Measurements from ENCODE around the gene DNAAF8.
A peak's percentile ranks its signal among the peaks of the same experiment; 100 is the strongest.

DNAAF8 gene

GRCh38 chr16:4734063-4734729 is at the start of gene DNAAF8, which contains the start of gene ANKS3:
Gene DNAAF8 (plus strand): TSS chr16:4734537. CDS start chr16:4736515, 1,978 bp downstream.
Gene ANKS3 (minus strand): TSS chr16:4734271. CDS start chr16:4730149, 4,122 bp downstream.
- H4K20me1 ChIP-seq = peaks cover 0 to 11% (median 0%) of the 10 kb centered on the region in 11 experiments; a peak in 2 of 22 replicates
- H3K36me3 ChIP-seq = peaks cover 7 to 28% (median 17%) of the 10 kb centered on the region in 11 experiments; a peak in 18 of 22 replicates
- H3K4me2 ChIP-seq = peak within 1 kb of the TSS; percentile 86 to 100 (median 97)
- peak within 1 kb of the TSS; percentile 73 to 88 (median 83) for H3K9ac ChIP-seq
- H3K27me3 ChIP-seq = no peaks in the 10 kb centered on the region
- no peak for TF ChIP-seq Cebpa-rat (IDR thresholded peaks at IDR 0.05)
- peaks cover 11 to 33% (median 20%) of the 10 kb centered on the region in 10 experiments for H3K4me1 ChIP-seq
- no peaks in the 10 kb centered on the region for H3K9me3 ChIP-seq (replicated peaks in 1 of 11)
- H3K27ac ChIP-seq = peak within 1 kb of the TSS in 10 of 11 experiments; percentile 56 to 85 (median 72); a peak in 21 of 22 replicates
- peak within 1 kb of the TSS; percentile 79 to 98 (median 88) for H3K4me3 ChIP-seq

GRCh38 chr16:4684763-4685162 is 49.6 kb upstream of the DNAAF8 start:
- Histone ChIP-seq H3K4me1 (peaks cover 25 to 76% (median 54%) of the 10 kb centered on the region in 10 experiments), H4K20me1 (peaks cover 3 to 100% (median 68%) of the 10 kb centered on the region in 11 experiments; a peak in 18 of 22 replicates), H3K27ac (peak overlapping the region in 4 of 11 experiments; percentile 2 to 91 (median 32); a peak in 2 of 22 replicates), H3K4me2 (peak overlapping the region in 2 of 11 experiments; percentile 5 to 7; a peak in 2 of 22 replicates), H3K36me3 (peaks cover 73 to 100% (median 87%) of the 10 kb centered on the region in 11 experiments), H3K27me3 (no peaks in the 10 kb centered on the region), H3K4me3 (no peak overlapping the region), H3K9ac (peak overlapping the region in 1 of 11 experiments; percentile 29; a peak in 1 of 22 replicates), H3K9me3 (replicated peaks in 1 of 11) (no peaks in the 10 kb centered on the region)
- no peak for TF ChIP-seq Cebpa-rat (IDR thresholded peaks at IDR 0.05)

- Histone ChIP-seq H3K9ac (no peak overlapping the region), H4K20me1 (peaks cover 0 to 100% (median 71%) of the 10 kb centered on the region in 11 experiments; a peak in 18 of 22 replicates), H3K4me1 (peaks cover 30 to 81% (median 59%) of the 10 kb centered on the region in 10 experiments), H3K36me3 (peaks cover 69 to 100% (median 85%) of the 10 kb centered on the region in 11 experiments), H3K9me3 (replicated peaks in 1 of 11) (no peaks in the 10 kb centered on the region), H3K4me2 (peak overlapping the region in 1 of 11 experiments; percentile 7; a peak in 1 of 22 replicates), H3K27me3 (no peaks in the 10 kb centered on the region), H3K4me3 (no peak overlapping the region), H3K27ac (peak overlapping the region in 3 of 11 experiments; percentile 17 to 91 (median 47); a peak in 4 of 22 replicates)
- TF ChIP-seq Cebpa-rat (IDR thresholded peaks at IDR 0.05) = no peak
Observed at GRCh38 chr16:4685292-4685691, 49.0 kb upstream of the DNAAF8 start.

GRCh38 chr16:4685776-4686496 is 48.4 kb upstream of the DNAAF8 start:
- Histone ChIP-seq H4K20me1 (peaks cover 0 to 97% (median 69%) of the 10 kb centered on the region in 11 experiments; a peak in 18 of 22 replicates), H3K4me2 (peak overlapping the region in 1 of 11 experiments; percentile 99; a peak in 3 of 22 replicates), H3K4me1 (peaks cover 34 to 87% (median 64%) of the 10 kb centered on the region in 10 experiments), H3K27me3 (no peaks in the 10 kb centered on the region), H3K9me3 (replicated peaks in 1 of 11) (no peaks in the 10 kb centered on the region), H3K9ac (0 out of 22 replicates have a peak overlapping the region, but pooled peaks of 1 of the 11 experiments have one; percentile 14), H3K4me3 (no peak overlapping the region), H3K27ac (peak overlapping the region in 3 of 11 experiments; percentile 9 to 91 (median 47); a peak in 4 of 22 replicates), H3K36me3 (peaks cover 63 to 94% (median 79%) of the 10 kb centered on the region in 11 experiments)
- no peak for TF ChIP-seq Cebpa-rat (IDR thresholded peaks at IDR 0.05)

- TF ChIP-seq Cebpa-rat (IDR thresholded peaks at IDR 0.05) = no peak
- no peaks in the 10 kb centered on the region for H3K9me3 ChIP-seq (replicated peaks in 1 of 11)
- H3K27ac ChIP-seq = peak overlapping the region in 3 of 11 experiments; percentile 9 to 91 (median 38); a peak in 4 of 22 replicates
- peaks cover 0 to 97% (median 62%) of the 10 kb centered on the region in 11 experiments; a peak in 18 of 22 replicates for H4K20me1 ChIP-seq
- peaks cover 41 to 94% (median 71%) of the 10 kb centered on the region in 10 experiments for H3K4me1 ChIP-seq
- no peaks in the 10 kb centered on the region for H3K27me3 ChIP-seq
- peak overlapping the region in 2 of 11 experiments; percentile 14 to 81; a peak in 1 of 22 replicates for H3K9ac ChIP-seq
- no peak overlapping the region for H3K4me3 ChIP-seq
- H3K36me3 ChIP-seq = peaks cover 56 to 87% (median 72%) of the 10 kb centered on the region in 11 experiments
- H3K4me2 ChIP-seq = peak overlapping the region in 9 of 11 experiments; percentile 10 to 100 (median 97); a peak in 14 of 22 replicates
Observed at GRCh38 chr16:4686497-4687210, 47.7 kb upstream of the DNAAF8 start.

- H3K4me1 ChIP-seq = peaks cover 49 to 95% (median 77%) of the 10 kb centered on the region in 10 experiments
- H3K9ac ChIP-seq = peak overlapping the region in 8 of 11 experiments; percentile 10 to 81 (median 70); a peak in 10 of 22 replicates
- H4K20me1 ChIP-seq = peaks cover 0 to 97% (median 55%) of the 10 kb centered on the region in 11 experiments; a peak in 18 of 22 replicates
- H3K4me3 ChIP-seq = no peak overlapping the region
- no peaks in the 10 kb centered on the region for H3K27me3 ChIP-seq
- TF ChIP-seq Cebpa-rat (IDR thresholded peaks at IDR 0.05) = no peak
- H3K4me2 ChIP-seq = peak overlapping the region; percentile 82 to 100 (median 97); a peak in 21 of 22 replicates
- peak overlapping the region in 4 of 11 experiments; percentile 79 to 91 (median 84); a peak in 5 of 22 replicates for H3K27ac ChIP-seq
- no peaks in the 10 kb centered on the region for H3K9me3 ChIP-seq (replicated peaks in 1 of 11)
- H3K36me3 ChIP-seq = peaks cover 48 to 79% (median 64%) of the 10 kb centered on the region in 11 experiments
Observed at GRCh38 chr16:4687416-4687815, 46.9 kb upstream of the DNAAF8 start.

- Histone ChIP-seq H4K20me1 (peaks cover 0 to 96% (median 49%) of the 10 kb centered on the region in 11 experiments; a peak in 17 of 22 replicates), H3K9me3 (replicated peaks in 1 of 11) (no peaks in the 10 kb centered on the region), H3K9ac (peak overlapping the region; percentile 15 to 81 (median 65); a peak in 19 of 22 replicates), H3K36me3 (peaks cover 41 to 73% (median 57%) of the 10 kb centered on the region in 11 experiments), H3K4me2 (peak overlapping the region; percentile 82 to 100 (median 97)), H3K4me3 (peak overlapping the region in 5 of 10 experiments; percentile 17 to 52 (median 42); a peak in 7 of 20 replicates), H3K27me3 (no peaks in the 10 kb centered on the region), H3K4me1 (peaks cover 56 to 95% (median 83%) of the 10 kb centered on the region in 10 experiments), H3K27ac (peak overlapping the region in 9 of 11 experiments; percentile 4 to 91 (median 79); a peak in 17 of 22 replicates)
- TF ChIP-seq Cebpa-rat (IDR thresholded peaks at IDR 0.05) = no peak
Observed at GRCh38 chr16:4687946-4688673, 46.2 kb upstream of the DNAAF8 start.
